GM12878 (cell line): ENCODE measurements around the gene EPHA2. TPM values are rescaled to one million over a fixed set of nuclear protein-coding genes. Genes with fewer than 3 reads are reported as not detected.

ENCODE experiments used
- ATAC-seq: fragments of 200-7000 bp; cut with Tn5 transposase; 3 replicates; pipeline ENCODE4 v1.9.1; 2020; ENCODE audit warnings: mild to moderate bottlenecking, moderate library complexity
- BruUV-seq: library from RNA; stranded (reverse); fragments of 400-500 nt; replicated peaks from 2 replicates; lab custom pipeline; 2021; lab: Mats Ljungman, UMichigan
- CTCF ChIA-PET: fragments of 300-600 bp; sonication (Branson Sonifier 250); formaldehyde crosslinking; extraction: SDS; loops from one replicate; lab custom pipeline; 2021; ENCODE audit warnings: inconsistent platforms; lab: Yijun Ruan, JAX
- POLR2A ChIA-PET: fragments of 350-600 bp; formaldehyde crosslinking; extraction: SDS; loops from one replicate; lab custom pipeline; 2021; ENCODE audit warnings: inconsistent platforms; lab: Charles Lee
- RAD21 ChIA-PET: fragments of 300-600 bp; sonication (Branson Sonifier 250); formaldehyde crosslinking; loops from one replicate; lab custom pipeline; 2023; ENCODE audit warnings: antibody characterized with exemption; ENCODE audit not compliant: unreplicated experiment; lab: Charles Lee
- SMC1A ChIA-PET: fragments of 300-600 bp; sonication (Branson Sonifier 250); formaldehyde crosslinking; loops from one replicate; lab custom pipeline; 2023; ENCODE audit not compliant: unreplicated experiment, uncharacterized antibody; lab: Charles Lee
- DNase-seq: peaks from one replicate; pipeline ENCODE4 v3.0.0-alpha.2; 2011; ENCODE audit warnings: low read depth, low spot score
- FAIRE-seq: peaks from 3 replicates; lab custom pipeline; 2011; peaks lifted over from hg19 to GRCh38; lab: Jason Lieb, UNC
- H2AFZ ChIP-seq: 2 replicates; pipeline ENCODE4 v1.6.0; 2011; ENCODE audit warnings: low read depth, low read length, control low read depth; ENCODE audit not compliant: control insufficient read depth
- H3K27ac ChIP-seq: 2 replicates; pipeline ENCODE4 v1.5.1; 2011; ENCODE audit warnings: control low read depth; ENCODE audit not compliant: control insufficient read depth, insufficient read depth
- H3K27me3 ChIP-seq, 2 experiments: replicated peaks in 1 of 2; 2 replicates each; pipeline versions ENCODE4 v1.6.0 to v1.6.1; 2011; ENCODE audit warnings: low read length in 1 of 2; ENCODE audit not compliant: control insufficient read depth in 2 of 2, insufficient read depth in 2 of 2
- H3K36me3 ChIP-seq, 2 experiments: 2 replicates each; pipeline ENCODE4 v1.5.1; 2011; ENCODE audit warnings: low read length in 1 of 2; ENCODE audit not compliant: control insufficient read depth in 2 of 2, insufficient read depth in 2 of 2
- H3K4me1 ChIP-seq: 2 replicates; pipeline ENCODE4 v1.6.1; 2011; ENCODE audit warnings: mild to moderate bottlenecking, low read length, moderate library complexity, mixed read lengths; ENCODE audit not compliant: control insufficient read depth, insufficient read depth
- H3K4me2 ChIP-seq: 2 replicates; pipeline ENCODE4 v1.6.0; 2011; ENCODE audit warnings: control low read depth; ENCODE audit not compliant: control insufficient read depth, insufficient read depth
- H3K4me3 ChIP-seq: fragments of 200-600 bp; sonication (generic); 2 replicates; pipeline ENCODE4 v1.5.1; 2016
- H3K79me2 ChIP-seq: 2 replicates; pipeline ENCODE4 v1.6.0; 2011; ENCODE audit warnings: low read length; ENCODE audit not compliant: control insufficient read depth, insufficient read depth
- H3K9ac ChIP-seq: 2 replicates; pipeline ENCODE4 v1.8.0; 2011; ENCODE audit warnings: low read length, control low read depth, mixed read lengths; ENCODE audit not compliant: control insufficient read depth, insufficient read depth
- H3K9me3 ChIP-seq: replicated peaks from 3 replicates; pipeline ENCODE4 v1.5.1; 2011; ENCODE audit warnings: mild to moderate bottlenecking, low read length; ENCODE audit not compliant: control insufficient read depth, insufficient read depth
- H4K20me1 ChIP-seq: 2 replicates; pipeline ENCODE4 v1.6.0; 2011; ENCODE audit not compliant: control insufficient read depth, insufficient read depth
- BCLAF1 ChIP-seq: fragments of 450-650 bp; IDR thresholded peaks from 2 replicates; pipeline ENCODE4 v1.6.1; 2017; ENCODE audit warnings: antibody characterized with exemption, mild to moderate bottlenecking, moderate library complexity
- CEBPB ChIP-seq, 2 experiments: fragments of 150-350 bp in 1 of 2; IDR thresholded peaks; 2 replicates each; pipeline ENCODE4 v1.6.1; 2012 to 2014; ENCODE audit warnings: low read depth in 2 of 2, low read length in 2 of 2, borderline replicate concordance in 1 of 2, inconsistent platforms in 1 of 2
- DPF2 ChIP-seq: fragments of 450-650 bp; IDR thresholded peaks from 2 replicates; pipeline ENCODE4 v1.6.1; 2017; ENCODE audit warnings: mild to moderate bottlenecking
- FOXK2 ChIP-seq: fragments of 450-650 bp; IDR thresholded peaks from 2 replicates; pipeline ENCODE4 v1.6.1; 2017; ENCODE audit warnings: mild to moderate bottlenecking, moderate library complexity
- GATAD2B ChIP-seq: fragments of 450-650 bp; conservative IDR thresholded peaks from 2 replicates; pipeline ENCODE4 v1.6.1; 2017; ENCODE audit warnings: low read depth, mild to moderate bottlenecking, moderate library complexity
- IKZF1 ChIP-seq: fragments of 450-650 bp; conservative IDR thresholded peaks from 2 replicates; pipeline ENCODE4 v1.6.1; 2017; ENCODE audit warnings: antibody characterized with exemption, mild to moderate bottlenecking
- KDM1A ChIP-seq: fragments of 200-600 bp; sonication (generic); IDR thresholded peaks from 2 replicates; pipeline ENCODE4 v1.6.1; 2016; ENCODE audit warnings: borderline replicate concordance
- MLLT1 ChIP-seq: fragments of 450-650 bp; IDR thresholded peaks from 2 replicates; pipeline ENCODE4 v1.6.1; 2016; ENCODE audit warnings: mild to moderate bottlenecking
- MYC ChIP-seq: IDR thresholded peaks from 2 replicates; pipeline ENCODE4 v1.6.1; 2011; ENCODE audit warnings: mild to moderate bottlenecking, low read length, moderate library complexity, inconsistent platforms; ENCODE audit not compliant: insufficient read depth, insufficient replicate concordance, insufficient read length, severe bottlenecking
- RUNX3 ChIP-seq: IDR thresholded peaks from 2 replicates; pipeline ENCODE4 v1.6.1; 2012; ENCODE audit warnings: low read length, inconsistent platforms
- WGBS: methylation state at CpG from one replicate; pipeline ENCODE4 v1.1.6; 2016; ENCODE audit warnings: low lambda C conversion rate; ENCODE audit not compliant: insufficient replicate concordance, insufficient coverage; ENCODE audit errors: missing lambda C conversion rate; 5-methylcytosine and 5-hydroxymethylcytosine counted together
- in situ Hi-C: fragments of 300-500 bp; cut with MboI; formaldehyde crosslinking; loops from 9 replicates; pipeline ENCODE4 v1.14.3; 2018; ENCODE audit warnings: mixed read lengths
- intact Hi-C: fragments of 100-400 bp; cut with micrococcal nuclease; formaldehyde crosslinking; loops from one replicate; pipeline ENCODE4 v1.14.2; 2022; ENCODE audit not compliant: unreplicated experiment
- polyA plus RNA-seq, 11 experiments: library from polyadenylated mRNA; depleted of rRNA in 4 of 11; unstranded in 6 of 11; stranded (reverse) in 5 of 11; fragments of >200 nt; fragmentation: Nextera tagmentation in 4 of 11; fragmentation: Illumina TruSeq in 1 of 11; extraction: Ambion mirVana in 4 of 11; extraction: Trizol in 1 of 11; gene quantifications; 1 replicate in 1 of 11; 2 replicates in 10 of 11; pipeline versions ENCODE4 v1.2.1 to v1.2.3, GENCODE V29; 2011 to 2016; ENCODE audit warnings: inconsistent platforms in 2 of 11, missing spikeins in 2 of 11, low read depth in 1 of 11
- total RNA-seq, 4 experiments: library from RNA; depleted of rRNA in 3 of 4; stranded (reverse); fragments of >200 nt in 3 of 4; fragmentation: Illumina TruSeq in 1 of 4; extraction: Trizol in 1 of 4; gene quantifications; 2 replicates each; pipeline versions ENCODE4 v1.2.1 to v1.2.3, GENCODE V29; 2013 to 2021
- TF ChIP-seq, protein P1 (sequence below): fragments of 450-650 bp; formaldehyde crosslinking; IDR thresholded peaks from 2 replicates; pipeline ENCODE4 v1.5.0; 2022; ENCODE audit warnings: mild to moderate bottlenecking, missing genetic modification characterization
- TF ChIP-seq, protein P2 (sequence below): IDR thresholded peaks from 2 replicates; pipeline ENCODE4 v1.6.1; 2012; ENCODE audit warnings: low read depth, low read length, improper control_type of control experiment

The EPHA2 gene
- total and polyA plus RNA-seq, 10 of the 15 experiments (the other 5 are each of a cell fraction or from before 2014, with no cell fraction given) = 0.04 to 0.51 (median 0.23) TPM; not detected in 2

DNA sequence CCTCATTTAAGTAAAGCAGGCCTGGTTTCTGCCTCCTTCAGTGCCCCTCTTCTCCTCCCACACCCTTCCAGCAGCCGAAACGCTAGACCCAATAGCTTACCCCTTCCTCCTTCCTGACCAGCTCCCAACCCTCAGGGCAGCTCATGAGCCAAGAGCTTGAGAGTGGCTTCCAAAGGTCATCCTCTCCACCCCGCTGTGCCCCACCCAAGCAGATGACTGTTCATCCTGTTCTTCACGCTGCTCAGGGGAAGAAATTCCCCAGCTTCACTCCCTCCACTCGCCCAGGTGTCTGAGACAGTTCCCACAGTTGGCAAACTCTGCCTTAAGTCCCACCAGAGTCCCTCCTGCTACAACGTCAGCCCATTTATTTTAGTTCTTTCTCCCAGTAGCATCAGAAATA, 33.1 kb upstream of the EPHA2 start:
- Histone ChIP-seq H3K36me3 (no peaks in the 10 kb centered on the region), H4K20me1 (no peaks in the 10 kb centered on the region), H3K27me3 (no peaks in the 10 kb centered on the region), H3K4me2 (no peak overlapping the region), H3K9me3 (no peaks in the 10 kb centered on the region), H3K9ac (no peak overlapping the region), H2AFZ (no peak overlapping the region), H3K4me3 (no peak overlapping the region), H3K27ac (no peak overlapping the region), H3K4me1 (no peaks in the 10 kb centered on the region; the same call in 1 of the 2 replicates), H3K79me2 (no peaks in the 10 kb centered on the region)
- intact Hi-C loops (no loop called here), in situ Hi-C loops (no loop called here)
- ChIA-PET SMC1A (interaction anchor here (0.5 to 6.6 kb wide), 12 partner anchors 8 to 568 kb away, joined by 3 to 63 read pairs (median 4); partner anchors contain the start of gene FBXO42), CTCF (interaction anchor here (0.7 to 15.1 kb wide), 16 partner anchors 10 to 426 kb away, joined by 3 to 375 read pairs (median 4); partner anchors contain the start of gene FAM131C), POLR2A (interaction anchor here (0.5 to 1.6 kb wide), 2 partner anchors 110 to 371 kb away, joined by 3 to 4 read pairs; no protein-coding TSS in a partner anchor), RAD21 (interaction anchor here (0.8 to 12.2 kb wide), 7 partner anchors 10 to 181 kb away, joined by 3 to 223 read pairs (median 4); no protein-coding TSS in a partner anchor)
- BruUV-seq = no TSS peak
- DNase-seq = no peak
- no peak for FAIRE-seq
- TF ChIP-seq, protein P1, sequence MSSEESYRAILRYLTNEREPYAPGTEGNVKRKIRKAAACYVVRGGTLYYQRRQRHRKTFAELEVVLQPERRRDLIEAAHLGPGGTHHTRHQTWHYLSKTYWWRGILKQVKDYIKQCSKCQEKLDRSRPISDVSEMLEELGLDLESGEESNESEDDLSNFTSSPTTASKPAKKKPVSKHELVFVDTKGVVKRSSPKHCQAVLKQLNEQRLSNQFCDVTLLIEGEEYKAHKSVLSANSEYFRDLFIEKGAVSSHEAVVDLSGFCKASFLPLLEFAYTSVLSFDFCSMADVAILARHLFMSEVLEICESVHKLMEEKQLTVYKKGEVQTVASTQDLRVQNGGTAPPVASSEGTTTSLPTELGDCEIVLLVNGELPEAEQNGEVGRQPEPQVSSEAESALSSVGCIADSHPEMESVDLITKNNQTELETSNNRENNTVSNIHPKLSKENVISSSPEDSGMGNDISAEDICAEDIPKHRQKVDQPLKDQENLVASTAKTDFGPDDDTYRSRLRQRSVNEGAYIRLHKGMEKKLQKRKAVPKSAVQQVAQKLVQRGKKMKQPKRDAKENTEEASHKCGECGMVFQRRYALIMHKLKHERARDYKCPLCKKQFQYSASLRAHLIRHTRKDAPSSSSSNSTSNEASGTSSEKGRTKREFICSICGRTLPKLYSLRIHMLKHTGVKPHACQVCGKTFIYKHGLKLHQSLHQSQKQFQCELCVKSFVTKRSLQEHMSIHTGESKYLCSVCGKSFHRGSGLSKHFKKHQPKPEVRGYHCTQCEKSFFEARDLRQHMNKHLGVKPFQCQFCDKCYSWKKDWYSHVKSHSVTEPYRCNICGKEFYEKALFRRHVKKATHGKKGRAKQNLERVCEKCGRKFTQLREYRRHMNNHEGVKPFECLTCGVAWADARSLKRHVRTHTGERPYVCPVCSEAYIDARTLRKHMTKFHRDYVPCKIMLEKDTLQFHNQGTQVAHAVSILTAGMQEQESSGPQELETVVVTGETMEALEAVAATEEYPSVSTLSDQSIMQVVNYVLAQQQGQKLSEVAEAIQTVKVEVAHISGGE (CRISPR knock-in tag) = no peak
- TF ChIP-seq GATAD2B (no peak), KDM1A (no peak), IKZF1 (no peak), BCLAF1 (no peak), RUNX3 (no peak), CEBPB (IDR thresholded peaks at IDR 0.05; ENCODE audit: borderline replicate concordance in 1 of 2, low read depth in 2 of 2, low read length in 2 of 2) (no peak), MLLT1 (no peak), FOXK2 (no peak), DPF2 (no peak), MYC (no peak)
- TF ChIP-seq, protein P2, sequence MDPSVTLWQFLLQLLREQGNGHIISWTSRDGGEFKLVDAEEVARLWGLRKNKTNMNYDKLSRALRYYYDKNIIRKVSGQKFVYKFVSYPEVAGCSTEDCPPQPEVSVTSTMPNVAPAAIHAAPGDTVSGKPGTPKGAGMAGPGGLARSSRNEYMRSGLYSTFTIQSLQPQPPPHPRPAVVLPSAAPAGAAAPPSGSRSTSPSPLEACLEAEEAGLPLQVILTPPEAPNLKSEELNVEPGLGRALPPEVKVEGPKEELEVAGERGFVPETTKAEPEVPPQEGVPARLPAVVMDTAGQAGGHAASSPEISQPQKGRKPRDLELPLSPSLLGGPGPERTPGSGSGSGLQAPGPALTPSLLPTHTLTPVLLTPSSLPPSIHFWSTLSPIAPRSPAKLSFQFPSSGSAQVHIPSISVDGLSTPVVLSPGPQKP = no peak
- no peak for ATAC-seq
- 0% methylated on average over 6 of the region's 6 CpGs for WGBS
